ENCODE data around the gene OLFML2A. TPM values are rescaled to one million over a fixed set of nuclear protein-coding genes. Genes with fewer than 3 reads are reported as not detected.

OLFML2A gene
- total and polyA plus RNA-seq, 2 donors (not counting 1 experiment from before 2014, with no cell fraction given) = 0.76 to 0.88 TPM

- TF ChIP-seq CTCF (IDR thresholded peaks at IDR 0.05) (no peak), EZH2 (IDR thresholded peaks at IDR 0.05; ENCODE audit: borderline replicate concordance, insufficient read depth, low read depth, low read length, poor library complexity, severe bottlenecking) (no peak)
- no peak overlapping the region for H3K27ac Mint-ChIP-seq
- H3K9me3 ChIP-seq (ENCODE audit: control extremely low read depth in 1 of 3, control insufficient read depth in 2 of 3, insufficient read depth in 1 of 3, low read length in 2 of 3) = no peaks in the 10 kb centered on the region
- DNase-seq = no peak
- no peak overlapping the region for H3K4me3 ChIP-seq (ENCODE audit: control extremely low read depth in 1 of 5, extremely low read depth in 1 of 5, insufficient read depth in 1 of 5, low read depth in 2 of 5, low read length in 4 of 5)
- H3K27ac ChIP-seq (ENCODE audit: low read length in 2 of 2) = no peak overlapping the region
- ChIA-PET POLR2A (no interaction called here), CTCF (interaction anchor here (0.8 to 1.8 kb wide), 4 partner anchors 13 to 100 kb away, joined by 3 to 7 read pairs (median 4); partner anchors contain the start of genes NR6A1 and WDR38)
- peaks cover 34% of the 10 kb centered on the region for H3K27me3 Mint-ChIP-seq
- H3K4me3 Mint-ChIP-seq = no peak overlapping the region
- no peak overlapping the region for H2AFZ ChIP-seq (ENCODE audit: insufficient read depth, low read depth, low read length, poor library complexity, severe bottlenecking)
- H3K9ac ChIP-seq (ENCODE audit: low read length) = no peak overlapping the region
- no peaks in the 10 kb centered on the region for H3K9me3 Mint-ChIP-seq (ENCODE audit: insufficient read depth)
- H3K4me1 Mint-ChIP-seq = peaks cover 3% of the 10 kb centered on the region
- peaks cover 4 to 6% of the 10 kb centered on the region in 2 donors for H3K4me1 ChIP-seq (ENCODE audit: control insufficient read depth in 2 of 2, insufficient read depth in 2 of 2, low read length in 2 of 2)
- no peak overlapping the region for H3K4me2 ChIP-seq (replicated peaks; ENCODE audit: low read depth, low read length, poor library complexity, severe bottlenecking)
- H4K20me1 ChIP-seq (ENCODE audit: control insufficient read depth, insufficient read depth, low read length, poor library complexity, severe bottlenecking) = no peaks in the 10 kb centered on the region
- peaks cover 0 to 4% (median 1%) of the 10 kb centered on the region in 4 experiments for H3K27me3 ChIP-seq (replicated peaks in 1 of 4; ENCODE audit: control extremely low read depth in 1 of 4, control insufficient read depth in 3 of 4, insufficient read depth in 4 of 4, low read length in 3 of 4)
- ATAC-seq (ENCODE audit: low read depth) = no peak
- H3K36me3 ChIP-seq (replicated peaks in 1 of 2; ENCODE audit: control extremely low read depth in 1 of 2, control insufficient read depth in 1 of 2, extremely low read depth in 1 of 2, insufficient read depth in 2 of 2, low read length in 1 of 2) = no peaks in the 10 kb centered on the region
- intact Hi-C loops (cut with micrococcal nuclease) = no loop called here
- H3K79me2 ChIP-seq (ENCODE audit: control insufficient read depth, insufficient read depth, low read length) = no peaks in the 10 kb centered on the region
Observed at GRCh38 chr9:124758691-124759090, 18.2 kb upstream of the OLFML2A start.

GRCh38 chr9:124759327-124759726, 17.6 kb upstream of the OLFML2A start:
- Mint-ChIP-seq H3K9me3 (ENCODE audit: insufficient read depth) (no peaks in the 10 kb centered on the region), H3K27ac (no peak overlapping the region), H3K4me1 (peaks cover 6% of the 10 kb centered on the region), H3K27me3 (peaks cover 33% of the 10 kb centered on the region), H3K4me3 (no peak overlapping the region)
- ChIA-PET CTCF (interaction anchor here (0.8 to 1.8 kb wide), 4 partner anchors 12 to 99 kb away, joined by 3 to 7 read pairs (median 4); partner anchors contain the start of genes NR6A1 and WDR38), POLR2A (no interaction called here)
- intact Hi-C loops (cut with micrococcal nuclease) = no loop called here
- Histone ChIP-seq H3K27ac (ENCODE audit: low read length in 2 of 2) (no peak overlapping the region), H3K4me1 (ENCODE audit: control insufficient read depth in 2 of 2, insufficient read depth in 2 of 2, low read length in 2 of 2) (peaks cover 4 to 6% of the 10 kb centered on the region in 2 donors), H3K36me3 (replicated peaks in 1 of 2; ENCODE audit: control extremely low read depth in 1 of 2, control insufficient read depth in 1 of 2, extremely low read depth in 1 of 2, insufficient read depth in 2 of 2, low read length in 1 of 2) (no peaks in the 10 kb centered on the region), H3K79me2 (ENCODE audit: control insufficient read depth, insufficient read depth, low read length) (no peaks in the 10 kb centered on the region), H3K9ac (ENCODE audit: low read length) (no peak overlapping the region), H3K9me3 (ENCODE audit: control extremely low read depth in 1 of 3, control insufficient read depth in 2 of 3, insufficient read depth in 1 of 3, low read length in 2 of 3) (no peaks in the 10 kb centered on the region), H3K4me3 (ENCODE audit: control extremely low read depth in 1 of 5, extremely low read depth in 1 of 5, insufficient read depth in 1 of 5, low read depth in 2 of 5, low read length in 4 of 5) (no peak overlapping the region), H2AFZ (ENCODE audit: insufficient read depth, low read depth, low read length, poor library complexity, severe bottlenecking) (no peak overlapping the region), H4K20me1 (ENCODE audit: control insufficient read depth, insufficient read depth, low read length, poor library complexity, severe bottlenecking) (no peaks in the 10 kb centered on the region), H3K27me3 (replicated peaks in 1 of 4; ENCODE audit: control extremely low read depth in 1 of 4, control insufficient read depth in 3 of 4, insufficient read depth in 4 of 4, low read length in 3 of 4) (peaks cover 0 to 4% (median 1%) of the 10 kb centered on the region in 4 experiments), H3K4me2 (replicated peaks; ENCODE audit: low read depth, low read length, poor library complexity, severe bottlenecking) (no peak overlapping the region)
- no peak for TF ChIP-seq CTCF (IDR thresholded peaks at IDR 0.05)
- TF ChIP-seq EZH2 (IDR thresholded peaks at IDR 0.05; ENCODE audit: borderline replicate concordance, insufficient read depth, low read depth, low read length, poor library complexity, severe bottlenecking) = no peak
- DNase-seq (no peak), ATAC-seq (ENCODE audit: low read depth) (no peak)
- WGBS (ENCODE audit: insufficient coverage) = 97% methylated on average over 2 of the region's 2 CpGs

Data from B cell (primary cell).